OCI-LY1 (cell line): ENCODE data around the gene MACF1.

Experiments
- CTCF ChIP-seq: fragments of 200-600 bp; sonication (generic), shearing (Covaris generic); IDR thresholded peaks from 2 replicates; pipeline ENCODE4 v1.5.1; 2017; ENCODE audit warnings: mild to moderate bottlenecking, antibody characterized with exemption, low read length, moderate library complexity, mixed read lengths
- EZH2 ChIP-seq: fragments of 200-600 bp; sonication (generic), shearing (Covaris generic); IDR thresholded peaks from 2 replicates; pipeline ENCODE4 v1.8.0; 2017; ENCODE audit warnings: borderline replicate concordance, mixed run types, mild to moderate bottlenecking, antibody characterized with exemption, low read length, moderate library complexity, mixed read lengths

GRCh38 chr1:39396671-39397070 is 192.2 kb downstream of the MACF1 start:
- TF ChIP-seq CTCF (no peak), EZH2 (no peak)
